H1 (cell line): ENCODE data around the gene EYA2. TPM values are rescaled to one million over a fixed set of nuclear protein-coding genes. Genes with fewer than 3 reads are reported as not detected.

Experiments used
- CTCF ChIA-PET: fragments of 300-600 bp; sonication (Branson Sonifier 250); formaldehyde crosslinking; loops from one replicate; lab custom pipeline; 2021; ENCODE audit not compliant: partially characterized antibody; lab: Charles Lee
- POLR2A ChIA-PET: fragments of 300-600 bp; sonication (Branson Sonifier 250); formaldehyde crosslinking; loops from one replicate; lab custom pipeline; 2021; ENCODE audit warnings: inconsistent platforms; ENCODE audit not compliant: partially characterized antibody; lab: Charles Lee
- DNase-seq, 2 experiments: peaks; one replicate each; pipeline versions ENCODE4 v3.0.0 to v3.0.0-alpha.2; 2010 to 2022; ENCODE audit warnings: low spot score in 2 of 2, low read depth in 1 of 2, mixed read lengths in 1 of 2
- FAIRE-seq: peaks from 2 replicates; lab custom pipeline; 2011; peaks lifted over from hg19 to GRCh38; lab: Jason Lieb, UNC
- H2AFZ ChIP-seq: 2 replicates; pipeline ENCODE4 v1.8.1; 2012; ENCODE audit warnings: low read length, inconsistent platforms
- H2AK5ac ChIP-seq: 2 replicates; pipeline ENCODE4 v1.6.1; 2013; ENCODE audit warnings: low read depth, low read length
- H2BK120ac ChIP-seq: replicated peaks from 2 replicates; pipeline ENCODE3; 2013; ENCODE audit warnings: low read depth, low read length, inconsistent platforms
- H2BK12ac ChIP-seq: 2 replicates; pipeline ENCODE4 v1.6.1; 2013; ENCODE audit warnings: low read depth, low read length
- H2BK15ac ChIP-seq: 2 replicates; pipeline ENCODE4 v1.6.1; 2013; ENCODE audit warnings: low read length
- H2BK20ac ChIP-seq: 2 replicates; pipeline ENCODE4 v1.6.1; 2013; ENCODE audit warnings: low read length
- H2BK5ac ChIP-seq: 2 replicates; pipeline ENCODE4 v1.6.1; 2013; ENCODE audit warnings: low read depth, low read length
- H3K14ac ChIP-seq: 2 replicates; pipeline ENCODE4 v1.6.1; 2013; ENCODE audit warnings: inconsistent platforms; ENCODE audit not compliant: insufficient read length
- H3K18ac ChIP-seq: 2 replicates; pipeline ENCODE4 v1.6.1; 2013; ENCODE audit warnings: low read length; ENCODE audit errors: extremely low read depth
- H3K23ac ChIP-seq: 2 replicates; pipeline ENCODE4 v1.6.1; 2013; ENCODE audit warnings: inconsistent platforms; ENCODE audit not compliant: insufficient read length
- H3K23me2 ChIP-seq: 2 replicates; pipeline ENCODE4 v1.6.1; 2013; ENCODE audit warnings: low read depth, low read length
- H3K27ac ChIP-seq: 2 replicates; pipeline ENCODE4 v1.6.1; 2011; ENCODE audit warnings: low read depth, low read length, inconsistent platforms
- H3K27me3 ChIP-seq, 4 experiments: replicated peaks in 1 of 4; 1 replicate in 1 of 4; 2 replicates in 3 of 4; pipeline versions ENCODE4 v1.6.1 to v1.8.1; 2011 to 2013; ENCODE audit warnings: low read length in 3 of 4, mild to moderate bottlenecking in 3 of 4, inconsistent platforms in 2 of 4, mixed read lengths in 2 of 4, moderate library complexity in 1 of 4; ENCODE audit not compliant: control insufficient read depth in 3 of 4, insufficient read depth in 3 of 4; ENCODE audit errors: extremely low read depth in 1 of 4
- H3K36me3 ChIP-seq, 4 experiments: 2 replicates each; pipeline versions ENCODE4 v1.6.1 to v1.8.1; 2011 to 2013; ENCODE audit warnings: mild to moderate bottlenecking in 4 of 4, low read length in 3 of 4, moderate library complexity in 2 of 4, control low read depth in 1 of 4, inconsistent platforms in 1 of 4; ENCODE audit not compliant: insufficient read depth in 4 of 4, control insufficient read depth in 2 of 4
- H3K4ac ChIP-seq: replicated peaks from 2 replicates; pipeline ENCODE3; 2013; ENCODE audit warnings: low read length, low read depth, mixed read lengths, inconsistent platforms; ENCODE audit not compliant: insufficient read length
- H3K4me1 ChIP-seq, 4 experiments: replicated peaks in 1 of 4; 1 replicate in 1 of 4; 2 replicates in 3 of 4; pipeline versions ENCODE4 v1.6.1 to v1.8.1; 2011 to 2013; ENCODE audit warnings: low read length in 3 of 4, inconsistent platforms in 2 of 4, mixed read lengths in 1 of 4; ENCODE audit not compliant: insufficient read depth in 4 of 4, control insufficient read depth in 3 of 4
- H3K4me2 ChIP-seq, 2 experiments: 2 replicates each; pipeline versions ENCODE4 v1.6.1 to v1.8.1; 2011 to 2013; ENCODE audit warnings: low read depth in 2 of 2, low read length in 2 of 2, control low read depth in 1 of 2, inconsistent platforms in 1 of 2, mild to moderate bottlenecking in 1 of 2; ENCODE audit not compliant: insufficient read depth in 1 of 2
- H3K4me3 ChIP-seq, 4 experiments: fragments of 200-600, 300-600 bp in 1 of 4; sonication (generic), shearing (Covaris generic), sonication (Bioruptor Twin) in 1 of 4; 2 replicates each; pipeline versions ENCODE4 v1.5.1 to v1.8.1; 2011 to 2016; ENCODE audit warnings: low read length in 4 of 4, low read depth in 3 of 4, control low read depth in 2 of 4, inconsistent platforms in 2 of 4, mild to moderate bottlenecking in 2 of 4, mixed read lengths in 1 of 4, moderate library complexity in 1 of 4; ENCODE audit not compliant: insufficient read depth in 2 of 4; ENCODE audit errors: extremely low read depth in 1 of 4
- H3K56ac ChIP-seq: replicated peaks from 2 replicates; pipeline ENCODE3; 2013; ENCODE audit warnings: low read depth, mild to moderate bottlenecking, mixed read lengths, low read length, inconsistent platforms; ENCODE audit not compliant: insufficient read length
- H3K79me1 ChIP-seq: 2 replicates; pipeline ENCODE4 v1.6.1; 2013; ENCODE audit warnings: low read depth, low read length, control low read depth
- H3K79me2 ChIP-seq, 2 experiments: 2 replicates each; pipeline versions ENCODE4 v1.6.1 to v1.8.1; 2012 to 2013; ENCODE audit warnings: low read length in 2 of 2, mild to moderate bottlenecking in 2 of 2, inconsistent platforms in 1 of 2; ENCODE audit not compliant: insufficient read depth in 2 of 2, control insufficient read depth in 1 of 2
- H3K9ac ChIP-seq, 4 experiments: replicated peaks in 1 of 4; 1 replicate in 1 of 4; 2 replicates in 3 of 4; pipeline versions ENCODE4 v1.6.1 to v1.8.1; 2011 to 2013; ENCODE audit warnings: low read depth in 3 of 4, low read length in 3 of 4, control low read depth in 2 of 4, mild to moderate bottlenecking in 2 of 4, moderate library complexity in 2 of 4, inconsistent platforms in 1 of 4; ENCODE audit errors: extremely low read depth in 1 of 4
- H3K9me3 ChIP-seq, 2 experiments: 2 replicates each; pipeline versions ENCODE4 v1.6.1 to v1.8.1; 2012 to 2013; ENCODE audit warnings: mild to moderate bottlenecking in 2 of 2, moderate library complexity in 2 of 2, control low read depth in 1 of 2, inconsistent platforms in 1 of 2, low read depth in 1 of 2, low read length in 1 of 2, mixed read lengths in 1 of 2; ENCODE audit not compliant: insufficient read depth in 2 of 2
- H4K20me1 ChIP-seq, 2 experiments: replicated peaks in 1 of 2; 2 replicates each; pipeline versions ENCODE3 to v1.8.1; 2011 to 2013; ENCODE audit warnings: inconsistent platforms in 2 of 2, low read length in 2 of 2, mild to moderate bottlenecking in 1 of 2; ENCODE audit not compliant: insufficient read depth in 2 of 2, control insufficient read depth in 1 of 2
- H4K5ac ChIP-seq: 2 replicates; pipeline ENCODE4 v1.6.1; 2013; ENCODE audit warnings: low read length, low read depth, mixed read lengths, inconsistent platforms; ENCODE audit not compliant: insufficient read length
- H4K8ac ChIP-seq: 2 replicates; pipeline ENCODE4 v1.8.0; 2013; ENCODE audit warnings: mild to moderate bottlenecking, moderate library complexity, low read length, inconsistent platforms; ENCODE audit not compliant: insufficient read depth; ENCODE audit errors: extremely low read depth
- H4K91ac ChIP-seq: replicated peaks from 2 replicates; pipeline ENCODE3; 2013; ENCODE audit warnings: low read length, mixed read lengths, inconsistent platforms; ENCODE audit not compliant: insufficient read length
- HDAC2 ChIP-seq, 2 experiments: fragments of 300-600 bp in 1 of 2; sonication (generic) in 1 of 2; IDR thresholded peaks; 2 replicates each; pipeline ENCODE4 v1.6.1; 2011 to 2012; ENCODE audit warnings: low read depth in 2 of 2, low read length in 2 of 2, mild to moderate bottlenecking in 2 of 2, moderate library complexity in 2 of 2, borderline replicate concordance in 1 of 2, inconsistent platforms in 1 of 2
- TBP ChIP-seq: IDR thresholded peaks from 2 replicates; pipeline ENCODE4 v1.6.1; 2011; ENCODE audit warnings: low read depth, low read length, improper control_type of control experiment
- WGBS, 2 experiments: shearing (Covaris generic) in 1 of 2; methylation state at CpG; one replicate each; pipeline versions ENCODE4 v1.1.6 to v1.1.7; 2013 to 2015; ENCODE audit warnings: low lambda C conversion rate in 2 of 2, mixed read lengths in 2 of 2, inconsistent platforms in 1 of 2, low coverage in 1 of 2, missing lambda C conversion rate in 1 of 2; ENCODE audit not compliant: insufficient replicate concordance in 2 of 2, insufficient coverage in 1 of 2, insufficient read length in 1 of 2; ENCODE audit errors: extremely low coverage in 1 of 2, missing lambda C conversion rate in 1 of 2; 5-methylcytosine and 5-hydroxymethylcytosine counted together
- polyA plus RNA-seq, 7 experiments: library from polyadenylated mRNA; depleted of rRNA in 3 of 7; stranded (reverse) in 5 of 7; unstranded in 2 of 7; fragments of >200 nt in 5 of 7; fragments of 200-250 nt in 2 of 7; gene quantifications; 1 replicate in 5 of 7; 2 replicates in 1 of 7; 4 replicates in 1 of 7; pipeline versions ENCODE4 v1.2.1 to v1.2.3, GENCODE V29; 2011 to 2013; ENCODE audit warnings: missing spikeins in 2 of 7, mixed read lengths in 2 of 7
- total RNA-seq: library from RNA; stranded (reverse); fragmentation: NEBNext Ultra II Directional; extraction: Animal tissue kit (Norgen Biotek cat#: 25700); gene quantifications from 2 replicates; pipeline ENCODE4 v1.2.1, GENCODE V29; 2021

The EYA2 gene
- total and polyA plus RNA-seq, 2 of the 8 experiments (the other 6 are each of a cell fraction or from before 2014, with no cell fraction given): 1.6 to 1.7 TPM

GRCh38 chr20:46992640-46993035 is 98.0 kb downstream of the EYA2 start:
- Histone ChIP-seq H3K4me2 (peak overlapping the region; percentile 41 to 52; a peak in 3 of 4 replicates), H3K9ac (no peak overlapping the region), H3K14ac (no peak overlapping the region), H2BK20ac (no peak overlapping the region), H3K79me2 (no peaks in the 10 kb centered on the region), H4K5ac (peak overlapping the region; percentile 51), H4K8ac (no peak overlapping the region), H3K9me3 (no peaks in the 10 kb centered on the region), H2BK15ac (no peak overlapping the region), H3K23ac (no peak overlapping the region), H3K79me1 (no peaks in the 10 kb centered on the region), H3K18ac (0 out of 2 replicates have a peak overlapping the region, but pooled peaks have one; percentile 62), H3K27me3 (no peaks in the 10 kb centered on the region), H2AK5ac (no peak overlapping the region), H3K4me3 (peak overlapping the region in 1 of 4 experiments; percentile 17; a peak in 1 of 8 replicates), H3K23me2 (no peaks in the 10 kb centered on the region), H4K20me1 (no peaks in the 10 kb centered on the region), H4K91ac (no peak overlapping the region), H3K4ac (no peak overlapping the region), H2BK120ac (peak overlapping the region; percentile 33), H3K4me1 (peaks cover 6 to 27% (median 19%) of the 10 kb centered on the region in 4 experiments; a peak in 6 of 7 replicates), H2AFZ (no peak overlapping the region), H2BK12ac (no peak overlapping the region), H3K27ac (peak overlapping the region; percentile 8; the same call in 1 of the 2 replicates), H2BK5ac (0 out of 2 replicates have a peak overlapping the region, but pooled peaks have one; percentile 8), H3K36me3 (no peaks in the 10 kb centered on the region), H3K56ac (no peak overlapping the region)
- WGBS, 2 experiments: 48% methylated on average over 2 of the region's 2 CpGs; no CpG with 5 or more reads in 1 of the 2 experiments
- TF ChIP-seq TBP: no peak
- 0 out of 4 replicates have a peak, but pooled peaks of 1 of the 2 experiments have one; percentile 17 for TF ChIP-seq HDAC2 (IDR thresholded peaks at IDR 0.05; ENCODE audit: borderline replicate concordance in 1 of 2, low read depth in 2 of 2, low read length in 2 of 2)
- ChIA-PET CTCF (no interaction called here), POLR2A (interaction anchor here (0.8 kb wide), 1 partner anchor 194 kb away, joined by 3 read pairs; no protein-coding TSS in a partner anchor)
- DNase-seq (no peak), FAIRE-seq (no peak)
